NCI-H1092 (cell line): ENCODE data around the gene NAV2.

Experiments
- DNase-seq: peaks from one replicate; lab custom pipeline; 2025; lab: John Stamatoyannopoulos, UW

Gene NAV2

DNA sequence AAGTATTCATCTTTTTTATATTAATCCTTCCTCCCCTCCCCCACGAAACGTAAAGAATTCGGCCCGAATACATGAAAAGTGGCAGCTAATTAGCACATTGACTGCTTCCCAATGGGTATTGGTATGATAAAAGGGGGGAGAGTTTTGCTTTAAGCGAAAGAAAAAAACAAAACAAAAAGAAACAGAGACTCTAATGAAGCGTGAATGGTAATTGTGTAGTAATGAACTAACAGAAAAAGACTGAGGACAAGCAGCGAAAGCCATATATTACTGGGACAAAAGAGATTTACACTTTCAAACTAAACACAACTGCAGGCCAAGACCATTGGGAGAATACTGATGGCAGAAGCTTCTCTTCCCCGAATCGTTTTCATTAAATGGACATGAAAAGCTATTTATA is 445.1 kb downstream of the NAV2 start:
- no peak for DNase-seq

DNA sequence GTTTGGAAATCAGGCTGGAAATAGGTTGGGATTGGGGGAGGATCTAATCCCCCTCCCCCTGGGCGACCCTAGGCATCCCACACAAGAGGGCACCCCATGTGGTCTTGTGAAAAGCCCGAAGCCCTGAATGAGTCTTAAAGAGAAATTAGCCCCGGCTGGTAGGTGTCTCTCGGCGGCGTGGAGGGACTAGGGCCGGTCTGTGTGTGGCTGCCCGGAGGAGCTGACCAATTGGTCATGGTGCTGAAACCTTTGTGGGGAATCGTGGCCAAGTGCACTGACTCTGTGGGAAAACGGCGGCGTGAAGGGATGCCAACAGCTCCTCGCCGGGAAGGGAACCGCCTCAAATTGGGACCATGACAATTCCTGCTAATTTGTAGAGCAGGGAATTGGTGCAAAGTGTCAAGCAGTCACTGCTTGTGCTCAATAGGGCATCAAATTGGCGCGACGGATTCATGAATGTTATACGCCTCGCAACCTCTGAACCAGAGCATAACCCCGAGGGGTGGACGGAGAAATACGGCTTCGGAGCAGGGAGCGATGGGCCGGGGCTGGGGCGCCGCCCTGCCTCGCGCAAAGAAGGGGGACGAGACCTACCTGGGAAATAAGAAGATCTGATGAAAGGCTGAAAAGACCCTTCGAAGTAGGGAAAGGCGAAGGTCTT is 446.1 kb downstream of the NAV2 start:
- DNase-seq, result no peak

DNA sequence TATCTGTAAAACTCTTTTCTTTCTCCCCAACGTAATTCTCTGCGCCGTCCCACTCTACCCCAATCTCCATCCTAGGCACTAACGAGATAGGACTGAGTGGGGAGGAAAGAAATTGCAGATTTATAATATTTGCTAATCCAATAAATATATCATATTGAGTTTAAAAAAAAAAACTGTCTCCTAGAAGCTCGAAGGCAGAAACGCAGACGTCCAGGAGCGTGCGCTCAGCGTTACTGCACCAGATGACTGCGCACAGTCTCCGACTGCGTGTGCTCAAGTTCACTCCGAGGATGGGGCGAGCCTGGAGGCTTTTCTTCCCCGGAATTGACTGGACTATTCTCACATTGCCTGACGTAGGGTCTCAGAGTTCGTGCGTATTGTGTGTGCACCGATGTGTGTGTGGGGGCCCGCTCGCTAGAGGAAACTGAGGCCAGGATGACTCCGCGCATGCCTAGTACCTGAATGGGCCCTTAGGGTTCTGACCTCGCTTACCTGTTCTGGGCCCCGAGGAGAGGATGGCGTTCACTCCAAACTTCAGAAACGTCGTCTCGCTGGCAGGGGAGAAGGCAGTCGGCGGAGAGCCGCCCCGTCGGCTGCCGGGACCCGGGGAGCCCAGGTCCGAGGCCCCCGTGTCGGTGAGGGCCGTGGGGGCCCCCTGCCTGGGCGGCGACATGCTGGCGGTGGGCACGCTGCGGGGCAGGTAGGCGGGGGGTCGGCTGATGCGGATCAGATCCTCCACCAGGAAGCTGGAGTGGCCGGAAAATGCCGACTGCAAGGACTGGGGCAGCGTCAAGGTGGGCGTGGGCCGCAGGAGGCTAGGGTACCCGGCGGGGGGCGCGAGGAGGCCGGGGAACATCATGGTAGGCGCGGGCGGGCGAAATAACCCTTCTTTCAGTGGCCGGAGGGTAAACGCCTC is 447.1 kb downstream of the NAV2 start:
- DNase-seq, result no peak

DNA sequence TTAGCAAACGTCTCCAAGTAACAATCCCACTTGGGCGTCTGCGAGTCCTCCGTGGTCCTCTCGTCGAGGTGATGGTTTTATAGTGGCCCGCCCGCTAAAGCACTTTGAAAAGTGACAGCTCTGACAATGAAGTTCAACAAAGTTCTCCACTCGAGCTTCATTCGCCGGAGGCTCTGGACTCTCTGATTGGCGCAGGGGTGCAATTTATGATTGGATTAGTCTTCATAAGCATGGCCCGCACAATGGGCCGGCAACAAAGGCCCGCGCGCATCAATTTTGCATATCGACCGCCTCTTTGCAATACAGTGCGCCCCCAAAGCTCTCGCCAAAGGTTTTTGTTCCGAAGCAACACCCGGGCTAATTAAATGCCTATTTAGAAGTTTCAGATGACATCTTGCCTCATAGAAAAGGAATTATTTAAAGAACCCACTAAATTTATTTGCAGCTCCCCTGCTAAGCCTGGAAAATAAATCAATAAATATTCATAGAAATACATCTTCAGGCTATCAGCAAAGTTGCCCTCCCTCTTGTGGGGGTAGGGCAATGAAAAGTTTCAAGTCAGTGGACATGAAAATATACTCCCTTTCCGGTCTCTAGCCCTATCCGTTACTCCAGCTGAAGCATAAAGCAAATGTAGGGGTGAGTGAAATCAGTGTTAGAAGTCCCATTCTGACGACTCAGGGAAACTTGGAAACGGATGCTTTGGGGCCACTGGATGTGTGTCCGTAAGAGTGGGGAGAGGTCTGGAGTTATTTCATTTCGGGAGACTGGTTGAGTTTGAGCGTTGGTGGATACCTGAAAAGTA is 448.0 kb downstream of the NAV2 start, which contains the start of gene DBX1:
Gene DBX1 (minus strand): TSS at position 51 of the 805 bp plus-strand sequence. CDS start 151 bp downstream, outside the sequence.
- DNase-seq, result no peak

DNA sequence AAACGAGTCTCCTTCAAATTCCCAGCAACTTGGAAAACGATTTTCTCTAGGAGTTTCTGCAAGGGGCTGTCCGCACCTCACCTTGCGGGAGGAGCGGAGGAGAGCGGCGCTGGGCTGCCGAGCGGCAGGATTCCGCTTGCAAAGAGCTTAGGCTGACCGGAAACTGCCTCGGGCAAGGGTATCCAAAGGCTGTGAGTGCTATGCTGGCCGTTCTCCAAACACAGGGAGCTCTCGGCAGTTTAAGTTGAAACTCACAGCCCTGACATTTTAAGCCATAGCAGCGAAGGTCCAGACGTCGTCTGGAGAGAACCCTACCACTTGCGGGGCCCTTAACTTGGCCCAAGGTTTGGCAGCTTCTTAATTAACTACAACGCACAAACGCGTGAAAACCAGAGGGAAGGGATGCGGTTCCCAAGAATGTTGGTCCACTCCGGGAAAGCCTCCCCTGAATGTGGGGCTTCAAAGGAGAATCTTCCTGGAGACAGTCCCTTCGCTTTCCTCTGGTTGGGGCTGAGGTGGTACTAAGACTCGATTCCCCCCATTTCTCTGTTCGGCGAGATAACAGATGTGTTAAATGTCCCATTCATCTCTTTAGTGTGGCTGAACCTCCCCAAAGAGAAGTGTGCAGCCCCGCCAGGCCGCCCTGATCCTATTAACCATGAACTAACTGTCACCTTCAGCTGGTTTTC is 448.7 kb downstream of the NAV2 start:
- DNase-seq, result peak; percentile 38

DNA sequence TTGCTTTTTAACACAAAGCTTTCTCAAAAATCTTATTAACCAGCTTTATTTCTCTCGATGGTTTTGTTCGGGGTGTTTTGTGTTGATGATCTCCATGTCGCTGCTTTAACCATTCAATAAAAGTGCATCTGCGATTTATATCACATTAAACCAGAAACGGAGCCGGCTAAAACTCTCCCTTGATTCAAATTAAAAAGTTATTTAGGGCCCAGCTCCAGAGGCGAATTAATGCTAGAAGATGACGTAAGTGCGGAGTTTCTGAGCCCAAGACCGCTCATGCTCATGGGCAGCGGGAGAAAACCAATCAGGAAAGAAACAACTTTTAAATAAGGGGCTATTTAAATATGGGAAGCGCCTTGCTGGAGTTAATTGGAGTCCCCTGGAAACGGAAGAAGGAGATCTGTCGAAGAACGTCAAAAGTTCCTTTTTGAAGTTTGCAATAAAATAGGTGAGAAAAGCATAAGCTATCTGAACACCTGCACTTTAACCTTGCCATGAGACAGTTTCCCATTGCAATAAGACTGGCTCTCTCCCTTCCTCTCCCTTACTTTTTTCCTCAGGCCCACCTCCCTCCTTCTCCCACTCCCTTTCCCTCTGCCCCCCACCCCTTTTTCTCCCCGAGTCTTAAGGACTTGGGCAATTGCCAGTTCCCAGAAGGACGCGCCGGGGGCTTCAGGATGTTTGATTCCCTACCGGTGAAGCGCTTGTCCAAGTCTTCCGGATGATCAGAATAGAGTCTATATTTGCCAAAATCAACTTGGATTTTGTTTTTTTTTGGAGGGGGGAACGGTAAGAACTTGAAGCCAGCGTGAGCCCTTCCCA is 449.5 kb downstream of the NAV2 start:
- DNase-seq, result no peak

DNA sequence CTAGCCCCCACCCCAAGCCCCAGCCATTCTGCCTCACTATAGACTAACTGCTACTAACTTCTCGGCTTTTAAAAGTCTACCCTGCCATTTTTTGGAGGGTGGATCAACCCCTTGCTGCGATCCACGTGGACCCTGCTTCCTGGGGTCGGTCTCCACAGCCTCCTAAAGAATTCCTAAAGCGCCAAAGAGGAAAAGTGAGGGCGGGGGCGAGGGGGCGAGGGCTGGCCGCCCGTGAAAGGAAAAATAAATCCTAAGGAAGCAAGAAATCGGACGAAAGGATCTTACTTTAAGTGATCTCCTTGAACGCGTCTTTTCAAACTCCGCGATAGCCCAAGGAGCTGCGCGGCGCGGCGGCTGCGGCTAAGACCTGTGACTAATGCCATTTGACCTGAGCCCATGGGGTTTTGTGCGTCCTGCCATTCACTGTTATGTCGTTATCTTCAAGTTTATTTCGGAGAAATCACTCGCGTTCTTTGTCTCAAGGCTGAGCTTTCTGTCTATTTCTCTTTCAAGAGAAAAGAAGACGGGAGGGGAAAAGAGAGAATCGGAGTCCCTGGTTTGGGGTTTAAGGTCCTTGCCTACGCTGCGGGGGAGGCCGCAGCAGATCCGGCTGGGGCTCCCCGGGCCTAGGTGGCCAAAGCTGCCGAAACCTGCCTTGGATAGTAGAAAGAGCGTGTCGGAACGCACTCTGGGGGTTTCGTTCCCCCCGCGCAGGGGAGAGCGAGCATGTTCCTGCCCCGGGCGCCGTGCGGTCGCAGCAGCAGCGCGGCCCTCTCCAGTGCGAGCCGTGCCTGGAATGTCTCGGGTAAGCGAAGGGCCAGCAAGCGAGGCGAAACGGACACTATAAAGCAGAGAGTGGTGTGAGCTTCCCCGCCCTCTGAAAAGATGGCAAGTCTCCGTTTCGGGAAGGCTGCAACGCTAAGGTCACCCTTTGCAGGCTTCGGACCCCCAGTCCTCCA is 450.5 kb downstream of the NAV2 start:
- peak; percentile 25 for DNase-seq

DNA sequence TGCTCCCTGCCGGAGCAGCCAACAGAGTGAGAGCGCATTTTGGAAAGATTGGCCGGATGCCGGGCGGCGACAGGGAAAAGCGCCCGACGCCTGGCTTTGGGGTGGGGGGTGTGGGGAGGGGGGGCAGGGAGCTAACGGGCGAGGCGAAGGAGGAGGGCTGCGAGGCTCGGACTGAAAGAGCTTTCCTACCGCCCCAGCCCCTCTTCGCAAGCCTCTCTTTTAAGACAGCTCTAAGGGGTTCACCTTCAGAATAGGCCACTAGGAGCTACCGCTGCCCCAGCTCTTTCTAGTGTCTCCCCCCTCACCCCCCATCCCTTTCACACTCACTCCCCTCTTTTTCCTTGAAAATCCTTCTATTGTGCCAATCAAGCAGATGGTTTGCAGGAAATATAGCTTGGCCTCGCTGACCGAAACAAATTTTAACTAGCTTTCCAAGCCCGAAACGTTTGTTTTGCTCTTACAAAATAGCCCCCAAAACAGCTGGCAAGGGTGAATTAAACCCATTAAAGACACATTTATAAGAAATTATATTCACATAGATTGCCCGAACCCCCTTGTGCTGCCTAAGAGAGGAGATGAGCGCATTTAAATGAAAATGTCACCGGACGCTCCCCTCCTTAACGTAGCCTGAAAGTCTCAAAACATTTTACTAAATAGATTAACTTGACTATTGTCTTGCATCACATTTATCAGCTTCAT is 451.3 kb downstream of the NAV2 start:
- DNase-seq, result no peak
